ENCODE results near the gene CLDN19. TPM values are rescaled to one million over a fixed set of nuclear protein-coding genes. Genes with fewer than 3 reads are reported as not detected.

Gene CLDN19
- total and polyA plus RNA-seq, 9 of the 15 experiments (the other 6 are each of a cell fraction or from before 2014, with no cell fraction given), result not detected

DNA sequence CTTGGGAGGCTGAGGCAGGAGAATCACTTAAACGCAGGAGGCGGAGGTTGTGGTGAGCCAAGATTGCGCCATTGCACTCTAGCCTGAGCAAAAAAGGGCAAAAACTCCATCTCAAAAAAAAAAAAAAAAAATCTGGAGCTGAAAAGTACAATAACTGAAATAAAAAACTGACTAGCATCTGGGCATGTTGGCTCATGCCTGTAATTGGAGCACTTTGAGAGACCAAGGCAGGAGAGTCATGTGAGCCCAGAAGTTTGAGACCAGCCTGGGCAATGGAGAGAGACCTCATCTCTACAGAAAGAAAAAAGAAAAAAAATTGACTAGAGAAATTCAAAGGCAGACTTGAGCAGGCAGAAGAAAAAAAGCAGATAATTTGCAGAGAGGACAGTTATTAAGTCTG lies 18.1 kb downstream of the CLDN19 start:
- BruUV-seq (replicated peaks), result no TSS peak

More for the DNA sequence above, 18.1 kb downstream of the CLDN19 start:
- intact Hi-C loops (cut with micrococcal nuclease) (no loop called here), in situ Hi-C loops (cut with MboI) (no loop called here)
- no peaks in the 10 kb centered on the region for H3K79me2 ChIP-seq (ENCODE audit: control insufficient read depth, insufficient read depth, low read length)
- no peak overlapping the region for H3K4me2 ChIP-seq (ENCODE audit: insufficient read depth, low read length)
- no peaks in the 10 kb centered on the region for H4K20me1 ChIP-seq (replicated peaks; ENCODE audit: control insufficient read depth, insufficient read depth, low read length)
- no peaks in the 10 kb centered on the region for H3K9me3 ChIP-seq (replicated peaks; ENCODE audit: control insufficient read depth, insufficient read depth, low read depth, low read length)
- CTCF ChIA-PET (ENCODE audit: low intra/inter-chr PET ratio), result no interaction called here
- no peak overlapping the region for H3K27ac ChIP-seq (ENCODE audit: extremely low read depth, low read depth, low read length)
- FAIRE-seq (no peak), DNase-seq (ENCODE audit: extremely low read depth in 1 of 4, low spot score in 3 of 4) (no peak), ATAC-seq (no peak)
- no peaks in the 10 kb centered on the region for H3K27me3 ChIP-seq (ENCODE audit: control insufficient read depth in 2 of 2, insufficient read depth in 2 of 2, low read length in 2 of 2)
- no peak overlapping the region for H3K9ac ChIP-seq (ENCODE audit: insufficient read depth in 1 of 2, low read depth in 2 of 2, low read length in 2 of 2)
- H2AFZ ChIP-seq (ENCODE audit: low read depth, low read length), result no peak overlapping the region
- POLR2A ChIA-PET, result no interaction called here
- TF ChIP-seq ZNF175 (CRISPR knock-in tag; IDR thresholded peaks at IDR 0.05; ENCODE audit: low read depth), result no peak
- no peak for TF ChIP-seq ZFP1 (CRISPR knock-in tag; IDR thresholded peaks at IDR 0.05)
- TF ChIP-seq, protein P1, sequence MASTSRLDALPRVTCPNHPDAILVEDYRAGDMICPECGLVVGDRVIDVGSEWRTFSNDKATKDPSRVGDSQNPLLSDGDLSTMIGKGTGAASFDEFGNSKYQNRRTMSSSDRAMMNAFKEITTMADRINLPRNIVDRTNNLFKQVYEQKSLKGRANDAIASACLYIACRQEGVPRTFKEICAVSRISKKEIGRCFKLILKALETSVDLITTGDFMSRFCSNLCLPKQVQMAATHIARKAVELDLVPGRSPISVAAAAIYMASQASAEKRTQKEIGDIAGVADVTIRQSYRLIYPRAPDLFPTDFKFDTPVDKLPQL (IDR thresholded peaks at IDR 0.05; ENCODE audit: extremely low read depth, insufficient read length), result no peak
- no peak for TF ChIP-seq SETDB1 (IDR thresholded peaks at IDR 0.05; ENCODE audit: low read length)
- TF ChIP-seq SIN3B (IDR thresholded peaks at IDR 0.05; ENCODE audit: low read depth), result no peak
- TF ChIP-seq ELF1 (tag; IDR thresholded peaks at IDR 0.05), result no peak
- TF ChIP-seq, protein P2, sequence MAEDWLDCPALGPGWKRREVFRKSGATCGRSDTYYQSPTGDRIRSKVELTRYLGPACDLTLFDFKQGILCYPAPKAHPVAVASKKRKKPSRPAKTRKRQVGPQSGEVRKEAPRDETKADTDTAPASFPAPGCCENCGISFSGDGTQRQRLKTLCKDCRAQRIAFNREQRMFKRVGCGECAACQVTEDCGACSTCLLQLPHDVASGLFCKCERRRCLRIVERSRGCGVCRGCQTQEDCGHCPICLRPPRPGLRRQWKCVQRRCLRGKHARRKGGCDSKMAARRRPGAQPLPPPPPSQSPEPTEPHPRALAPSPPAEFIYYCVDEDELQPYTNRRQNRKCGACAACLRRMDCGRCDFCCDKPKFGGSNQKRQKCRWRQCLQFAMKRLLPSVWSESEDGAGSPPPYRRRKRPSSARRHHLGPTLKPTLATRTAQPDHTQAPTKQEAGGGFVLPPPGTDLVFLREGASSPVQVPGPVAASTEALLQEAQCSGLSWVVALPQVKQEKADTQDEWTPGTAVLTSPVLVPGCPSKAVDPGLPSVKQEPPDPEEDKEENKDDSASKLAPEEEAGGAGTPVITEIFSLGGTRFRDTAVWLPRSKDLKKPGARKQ (CRISPR knock-in tag; IDR thresholded peaks at IDR 0.05), result no peak
- TF ChIP-seq ESRRB (CRISPR knock-in tag; IDR thresholded peaks at IDR 0.05; ENCODE audit: borderline replicate concordance), result no peak
- no peak for TF ChIP-seq POLR2AphosphoS2 (IDR thresholded peaks at IDR 0.05; ENCODE audit: low read length)
- TF ChIP-seq FOXP1 (CRISPR knock-in tag; IDR thresholded peaks at IDR 0.05), result no peak
- TF ChIP-seq RUNX1 (IDR thresholded peaks at IDR 0.05; ENCODE audit: low read depth), result no peak
- TF ChIP-seq PCBP1 (IDR thresholded peaks at IDR 0.05; ENCODE audit: low read depth, low read length, poor library complexity, severe bottlenecking), result no peak
- no peak for TF ChIP-seq POLR2A (conservative IDR thresholded peaks at IDR 0.05)
- TF ChIP-seq, protein P3, sequence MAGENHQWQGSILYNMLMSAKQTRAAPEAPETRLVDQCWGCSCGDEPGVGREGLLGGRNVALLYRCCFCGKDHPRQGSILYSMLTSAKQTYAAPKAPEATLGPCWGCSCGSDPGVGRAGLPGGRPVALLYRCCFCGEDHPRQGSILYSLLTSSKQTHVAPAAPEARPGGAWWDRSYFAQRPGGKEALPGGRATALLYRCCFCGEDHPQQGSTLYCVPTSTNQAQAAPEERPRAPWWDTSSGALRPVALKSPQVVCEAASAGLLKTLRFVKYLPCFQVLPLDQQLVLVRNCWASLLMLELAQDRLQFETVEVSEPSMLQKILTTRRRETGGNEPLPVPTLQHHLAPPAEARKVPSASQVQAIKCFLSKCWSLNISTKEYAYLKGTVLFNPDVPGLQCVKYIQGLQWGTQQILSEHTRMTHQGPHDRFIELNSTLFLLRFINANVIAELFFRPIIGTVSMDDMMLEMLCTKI (IDR thresholded peaks at IDR 0.05; ENCODE audit: partially characterized antibody), result no peak
- no peak for TF ChIP-seq ZNF174 (CRISPR knock-in tag; IDR thresholded peaks at IDR 0.05)
- no peak for TF ChIP-seq ATF1 (CRISPR knock-in tag; IDR thresholded peaks at IDR 0.05)
- no peak for TF ChIP-seq ATF1 (tag; IDR thresholded peaks at IDR 0.05)
- TF ChIP-seq, protein P4, sequence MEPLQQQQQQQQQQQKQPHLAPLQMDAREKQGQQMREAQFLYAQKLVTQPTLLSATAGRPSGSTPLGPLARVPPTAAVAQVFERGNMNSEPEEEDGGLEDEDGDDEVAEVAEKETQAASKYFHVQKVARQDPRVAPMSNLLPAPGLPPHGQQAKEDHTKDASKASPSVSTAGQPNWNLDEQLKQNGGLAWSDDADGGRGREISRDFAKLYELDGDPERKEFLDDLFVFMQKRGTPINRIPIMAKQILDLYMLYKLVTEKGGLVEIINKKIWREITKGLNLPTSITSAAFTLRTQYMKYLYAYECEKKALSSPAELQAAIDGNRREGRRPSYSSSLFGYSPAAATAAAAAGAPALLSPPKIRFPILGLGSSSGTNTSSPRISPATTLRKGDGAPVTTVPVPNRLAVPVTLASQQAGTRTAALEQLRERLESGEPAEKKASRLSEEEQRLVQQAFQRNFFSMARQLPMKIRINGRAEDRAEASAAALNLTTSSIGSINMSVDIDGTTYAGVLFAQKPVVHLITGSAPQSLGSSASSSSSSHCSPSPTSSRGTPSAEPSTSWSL (CRISPR knock-in tag; IDR thresholded peaks at IDR 0.05; ENCODE audit: borderline replicate concordance), result no peak
- TF ChIP-seq ZNF431 (CRISPR knock-in tag; IDR thresholded peaks at IDR 0.05), result no peak
- no peak for TF ChIP-seq NR3C1 (CRISPR knock-in tag; IDR thresholded peaks at IDR 0.05)
- TF ChIP-seq ARHGAP35 (IDR thresholded peaks at IDR 0.05; ENCODE audit: partially characterized antibody), result no peak
- WGBS (ENCODE audit: insufficient coverage, low coverage, missing lambda C conversion rate), result 97% methylated on average over 3 of the region's 3 CpGs
- no peaks in the 10 kb centered on the region for H3K36me3 ChIP-seq (ENCODE audit: control insufficient read depth, insufficient read depth, low read length)
- no peak overlapping the region for H3K4me3 ChIP-seq
- no peaks in the 10 kb centered on the region for H3K9me1 ChIP-seq (ENCODE audit: control insufficient read depth, insufficient read depth, low read length)
- H3K4me1 ChIP-seq (replicated peaks in 1 of 2; ENCODE audit: control insufficient read depth in 2 of 2, insufficient read depth in 2 of 2, low read length in 2 of 2), result no peaks in the 10 kb centered on the region
